Prostate gland (tissue), 2 donors: ENCODE results near the gene ENOX1.

Experiments used
- CTCF ChIP-seq, 4 experiments: fragments of 200-600 bp in 2 of 4; fragments of 450-650 bp in 2 of 4; sonication (generic) in 2 of 4; IDR thresholded peaks; 1 replicate in 3 of 4; 2 replicates in 1 of 4; pipeline ENCODE4 v1.5.1; 2016 to 2019; ENCODE audit warnings: antibody characterized with exemption in 4 of 4, mild to moderate bottlenecking in 2 of 4, moderate library complexity in 2 of 4
- POLR2A ChIP-seq: fragments of 450-650 bp; IDR thresholded peaks from one replicate; pipeline ENCODE4 v1.6.1; 2016; ENCODE audit warnings: antibody characterized with exemption, mild to moderate bottlenecking

- TF ChIP-seq POLR2A (no peak), CTCF (IDR thresholded peaks at IDR 0.05) (no peak)
Measured at GRCh38 chr13:43483930-43484329, 302.8 kb downstream of the ENOX1 start.
